D721Med (cell line): ENCODE results near the gene C6.
"Not testable (repeated sequence)": the region's sequence is repeated elsewhere in the genome, so short reads cannot be mapped to it uniquely, and the experiment has no call there.

ENCODE experiments used
- DNase-seq: peaks from one replicate; pipeline ENCODE4 v3.0.0; 2011; ENCODE audit warnings: low spot score; ENCODE audit not compliant: insufficient read length
- FAIRE-seq: peaks from 2 replicates; lab custom pipeline; 2011; peaks lifted over from hg19 to GRCh38; lab: Jason Lieb, UNC
- TF ChIP-seq, protein P1 (sequence below): IDR thresholded peaks from 2 replicates; pipeline ENCODE4 v1.5.1; 2012; ENCODE audit warnings: mild to moderate bottlenecking, control low read depth; ENCODE audit not compliant: insufficient read depth; ENCODE audit errors: missing control alignments

Gene C6

DNA sequence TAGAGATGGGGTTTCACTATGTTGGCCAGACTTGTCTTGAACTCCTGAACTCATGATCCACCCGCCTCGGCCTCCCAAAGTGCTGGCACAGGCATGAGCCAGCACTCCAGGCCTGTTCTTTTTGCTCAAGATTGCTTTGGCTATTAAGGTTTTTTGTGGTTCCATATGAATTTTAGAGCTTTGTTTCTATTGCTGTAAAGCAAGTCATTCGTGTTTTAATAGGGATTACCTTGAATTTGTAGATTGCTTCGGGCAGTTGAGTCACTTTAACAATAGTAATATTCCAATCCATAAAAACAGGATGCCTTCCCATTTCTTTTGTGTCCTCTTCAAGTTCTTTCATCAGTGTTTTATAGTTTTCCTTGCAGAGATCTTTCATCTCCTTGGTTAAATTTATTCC lies 22.1 kb downstream of the C6 start:
- TF ChIP-seq, protein P1, sequence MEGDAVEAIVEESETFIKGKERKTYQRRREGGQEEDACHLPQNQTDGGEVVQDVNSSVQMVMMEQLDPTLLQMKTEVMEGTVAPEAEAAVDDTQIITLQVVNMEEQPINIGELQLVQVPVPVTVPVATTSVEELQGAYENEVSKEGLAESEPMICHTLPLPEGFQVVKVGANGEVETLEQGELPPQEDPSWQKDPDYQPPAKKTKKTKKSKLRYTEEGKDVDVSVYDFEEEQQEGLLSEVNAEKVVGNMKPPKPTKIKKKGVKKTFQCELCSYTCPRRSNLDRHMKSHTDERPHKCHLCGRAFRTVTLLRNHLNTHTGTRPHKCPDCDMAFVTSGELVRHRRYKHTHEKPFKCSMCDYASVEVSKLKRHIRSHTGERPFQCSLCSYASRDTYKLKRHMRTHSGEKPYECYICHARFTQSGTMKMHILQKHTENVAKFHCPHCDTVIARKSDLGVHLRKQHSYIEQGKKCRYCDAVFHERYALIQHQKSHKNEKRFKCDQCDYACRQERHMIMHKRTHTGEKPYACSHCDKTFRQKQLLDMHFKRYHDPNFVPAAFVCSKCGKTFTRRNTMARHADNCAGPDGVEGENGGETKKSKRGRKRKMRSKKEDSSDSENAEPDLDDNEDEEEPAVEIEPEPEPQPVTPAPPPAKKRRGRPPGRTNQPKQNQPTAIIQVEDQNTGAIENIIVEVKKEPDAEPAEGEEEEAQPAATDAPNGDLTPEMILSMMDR = no peak
- DNase-seq = no peak
- FAIRE-seq = no peak

DNA sequence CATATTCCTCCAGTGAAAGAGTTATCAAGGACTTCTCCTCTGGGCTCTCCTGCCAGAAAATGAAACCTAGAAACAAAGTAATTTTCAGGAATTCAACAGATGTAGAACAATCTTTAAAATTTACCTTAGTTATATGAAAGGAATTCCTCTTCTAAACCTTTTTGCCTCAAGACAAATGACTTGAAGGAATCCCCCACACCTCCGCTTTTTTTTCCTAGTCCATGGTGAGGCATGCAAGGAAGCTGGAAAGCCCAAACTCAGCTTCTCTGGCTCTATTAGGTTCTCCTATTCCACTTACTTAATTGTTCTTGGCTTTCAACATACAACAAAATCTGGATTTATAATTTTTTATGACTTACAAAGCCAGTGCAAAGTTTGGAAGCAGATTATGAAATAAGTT lies 27.2 kb downstream of the C6 start:
- FAIRE-seq (no peak), DNase-seq (no peak)
- TF ChIP-seq, protein P1 = no peak

DNA sequence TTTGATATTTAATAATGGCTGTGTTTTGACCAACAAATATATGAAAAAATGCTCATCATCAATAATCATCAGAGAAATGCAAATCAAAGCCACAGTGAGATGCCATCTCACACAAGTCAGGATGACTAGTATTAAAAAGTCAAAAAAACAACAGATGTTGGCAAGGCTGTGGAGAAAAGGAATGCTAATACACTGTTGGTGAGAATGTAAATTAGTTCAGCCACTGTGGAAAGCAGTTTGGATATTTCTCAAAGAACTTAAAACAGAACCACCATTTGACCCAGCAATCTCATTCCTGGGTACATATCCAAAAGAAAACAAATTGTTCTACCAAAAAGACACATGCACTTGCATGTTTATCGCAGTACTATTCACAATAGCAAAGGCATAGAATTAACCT lies 30.0 kb downstream of the C6 start:
- not testable (repeated sequence) for FAIRE-seq

DNA sequence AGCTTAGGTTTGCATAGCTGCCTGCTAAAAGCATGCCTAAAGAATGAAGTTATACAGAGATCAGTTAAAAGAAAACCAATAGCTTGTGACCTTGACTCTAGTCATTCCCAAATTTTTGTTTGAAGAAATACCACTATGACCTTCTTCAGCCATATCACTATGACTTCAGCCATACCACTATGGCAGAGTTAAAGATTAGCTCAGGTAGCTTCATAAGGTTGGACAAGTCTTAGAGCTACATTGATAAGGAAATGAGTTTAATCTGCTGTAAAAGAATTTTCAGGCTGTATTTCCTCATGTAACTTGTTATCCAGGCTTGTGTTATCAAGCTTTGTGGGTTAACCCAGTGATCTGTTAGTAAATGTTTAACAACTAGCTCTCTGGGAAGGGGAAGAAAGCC lies 30.7 kb downstream of the C6 start:
- DNase-seq (no peak), FAIRE-seq (no peak)
- TF ChIP-seq, protein P1 = no peak

More for the DNA sequence above, 30.0 kb downstream of the C6 start:
- not testable (repeated sequence) for DNase-seq

DNA sequence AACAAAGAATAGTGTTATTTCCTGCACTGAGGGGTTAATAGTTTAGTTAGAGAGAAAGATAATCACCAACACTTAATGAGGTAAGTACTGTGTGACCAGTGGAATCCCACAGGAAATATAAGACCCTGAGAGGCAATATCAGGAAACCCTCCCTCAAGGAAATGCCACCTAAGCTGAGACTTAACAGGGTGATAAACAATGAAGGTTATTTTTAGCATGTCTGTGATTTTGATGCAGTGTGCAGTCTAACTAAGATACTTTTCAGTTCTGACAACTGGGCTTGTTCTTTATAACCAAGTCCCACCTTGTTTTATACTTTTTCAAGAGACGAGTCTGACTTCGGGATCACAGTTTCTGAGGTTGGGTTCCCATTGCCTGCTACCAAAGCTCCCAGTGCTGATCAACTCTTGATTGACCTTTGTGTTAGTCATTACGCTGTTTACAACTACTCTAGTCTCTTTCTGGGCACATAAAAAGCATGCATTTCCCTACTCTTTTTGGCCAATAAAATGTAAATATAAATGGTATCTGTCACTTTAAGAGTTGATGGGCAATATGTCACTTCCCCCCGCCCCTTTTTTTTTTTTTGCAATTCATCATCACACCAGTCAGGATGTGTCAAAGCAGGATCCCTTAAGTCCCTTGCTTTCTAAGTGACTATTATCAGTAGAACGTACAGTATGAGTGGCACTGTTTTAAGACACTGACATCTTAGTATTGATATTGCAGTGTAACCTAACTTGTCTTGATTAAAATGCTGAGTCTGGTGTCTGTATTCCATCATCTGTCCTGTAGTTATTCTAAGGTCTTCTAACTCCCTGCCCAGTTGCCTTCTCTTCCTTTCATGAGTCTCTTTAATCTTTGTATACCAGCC lies 31.4 kb downstream of the C6 start:
- TF ChIP-seq, protein P1 = no peak
- DNase-seq (no peak), FAIRE-seq (no peak)

DNA sequence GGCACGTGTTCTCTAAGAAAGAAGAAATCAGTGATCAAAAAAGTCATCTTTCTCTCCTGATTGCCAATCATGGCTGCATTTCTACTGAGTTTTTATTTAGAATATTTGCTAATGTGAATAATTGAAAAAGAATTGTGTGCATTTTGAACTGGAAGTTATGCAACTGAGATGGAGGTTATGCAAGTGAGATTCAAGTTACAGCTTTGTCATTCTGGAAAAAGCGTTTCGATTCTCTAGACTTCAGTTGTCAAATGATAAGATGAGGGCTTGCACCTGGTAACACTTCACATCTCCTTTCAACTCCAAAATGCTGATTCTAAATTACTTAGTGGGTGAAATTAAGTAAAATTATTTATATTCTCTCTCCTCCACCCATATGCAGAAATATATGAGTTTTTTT lies 36.4 kb downstream of the C6 start:
- DNase-seq = no peak
- TF ChIP-seq, protein P1 = no peak
- FAIRE-seq = no peak

DNA sequence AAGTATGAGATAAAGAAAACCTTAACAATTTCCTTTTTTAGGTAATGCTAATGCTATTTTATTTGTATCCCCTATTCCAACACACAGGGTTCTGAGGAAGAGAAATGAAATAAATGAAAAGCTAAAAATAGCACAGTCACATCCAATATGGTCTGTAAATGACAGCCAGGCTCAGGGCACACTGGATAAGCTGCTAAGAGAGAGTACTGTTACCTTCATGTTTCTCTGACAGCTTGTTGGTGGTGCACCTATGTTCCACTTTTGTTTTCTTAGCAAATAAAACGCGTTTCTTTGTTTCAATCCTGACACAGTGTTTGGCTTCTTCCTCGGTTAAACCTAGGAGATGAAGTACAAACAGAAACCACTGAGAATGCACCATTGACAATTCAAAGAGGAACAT lies 41.3 kb downstream of the C6 start:
- no peak for DNase-seq
- TF ChIP-seq, protein P1 = no peak
- no peak for FAIRE-seq
